Right lobe of liver (tissue), 4 donors: ENCODE results near the gene DDX25.

Experiments
- POLR2A ChIP-seq: fragments of 450-650 bp; IDR thresholded peaks from one replicate; pipeline ENCODE4 v1.6.1; 2017; ENCODE audit warnings: antibody characterized with exemption, mild to moderate bottlenecking
- TF ChIP-seq, protein P1 (sequence below), 4 donors: fragments of 200-600 bp in 3 of 4; fragments of 450-650 bp in 1 of 4; IDR thresholded peaks; one replicate each; pipeline versions ENCODE4 v1.5.1 to v1.8.0; 2016 to 2022; ENCODE audit warnings: antibody characterized with exemption in 4 of 4, mild to moderate bottlenecking in 2 of 4
- donor health status: DM: no; HTN: no; CAD: no.
- donor health status: DM: no; HTN: no; CAD: no.
- donor health status: DM: no; HTN: yes; CAD: no.

DNA sequence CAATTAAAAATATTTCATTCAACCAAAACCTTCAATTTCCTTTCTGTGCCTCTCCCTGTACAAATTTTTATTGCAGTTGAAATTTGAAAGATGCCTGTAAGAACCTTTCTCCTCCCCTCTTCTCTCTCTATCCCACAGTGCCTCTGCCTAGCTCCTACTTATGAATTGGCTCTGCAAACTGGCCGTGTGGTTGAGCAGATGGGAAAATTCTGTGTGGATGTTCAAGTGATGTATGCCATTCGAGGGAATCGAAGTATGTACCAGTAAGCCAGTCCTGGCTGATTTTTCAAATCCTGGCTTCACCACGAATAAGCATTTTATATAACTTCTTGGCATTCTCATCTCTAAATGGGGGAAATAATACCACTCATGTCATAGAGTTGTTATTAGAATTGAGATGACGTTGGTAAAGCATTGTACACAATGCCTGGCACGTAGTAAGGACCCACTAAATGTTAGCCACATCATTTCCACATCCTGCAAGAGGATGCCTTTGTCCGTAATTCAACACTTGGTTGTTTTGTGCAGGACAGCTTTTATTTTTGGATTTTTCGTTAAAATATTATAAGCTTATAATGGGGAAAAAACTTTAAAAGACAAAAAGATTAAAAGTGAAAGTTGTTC lies 6.0 kb downstream of the DDX25 start:
- TF ChIP-seq, protein P1, sequence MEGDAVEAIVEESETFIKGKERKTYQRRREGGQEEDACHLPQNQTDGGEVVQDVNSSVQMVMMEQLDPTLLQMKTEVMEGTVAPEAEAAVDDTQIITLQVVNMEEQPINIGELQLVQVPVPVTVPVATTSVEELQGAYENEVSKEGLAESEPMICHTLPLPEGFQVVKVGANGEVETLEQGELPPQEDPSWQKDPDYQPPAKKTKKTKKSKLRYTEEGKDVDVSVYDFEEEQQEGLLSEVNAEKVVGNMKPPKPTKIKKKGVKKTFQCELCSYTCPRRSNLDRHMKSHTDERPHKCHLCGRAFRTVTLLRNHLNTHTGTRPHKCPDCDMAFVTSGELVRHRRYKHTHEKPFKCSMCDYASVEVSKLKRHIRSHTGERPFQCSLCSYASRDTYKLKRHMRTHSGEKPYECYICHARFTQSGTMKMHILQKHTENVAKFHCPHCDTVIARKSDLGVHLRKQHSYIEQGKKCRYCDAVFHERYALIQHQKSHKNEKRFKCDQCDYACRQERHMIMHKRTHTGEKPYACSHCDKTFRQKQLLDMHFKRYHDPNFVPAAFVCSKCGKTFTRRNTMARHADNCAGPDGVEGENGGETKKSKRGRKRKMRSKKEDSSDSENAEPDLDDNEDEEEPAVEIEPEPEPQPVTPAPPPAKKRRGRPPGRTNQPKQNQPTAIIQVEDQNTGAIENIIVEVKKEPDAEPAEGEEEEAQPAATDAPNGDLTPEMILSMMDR (IDR thresholded peaks at IDR 0.05) = no peak
- TF ChIP-seq POLR2A = no peak
